ENCODE measurements around the gene OR8B3. TPM values are rescaled to one million over a fixed set of nuclear protein-coding genes. Genes with fewer than 3 reads are reported as not detected.

The OR8B3 gene
- total RNA-seq, 1 experiment from 2014 or later, result not detected

GRCh38 chr11:124376280-124376679 lies 22.5 kb downstream of the OR8B3 start:
- no peak for DNase-seq (ENCODE audit: low read depth)

- DNase-seq (ENCODE audit: low read depth), result no peak
These were observed 39.3 kb downstream of the OR8B3 start for GRCh38 chr11:124359566-124359965.

GRCh38 chr11:124346311-124346955 lies 52.4 kb downstream of the OR8B3 start:
- no peak for DNase-seq (ENCODE audit: low read depth)

Other genes with a start within 250 kb of the OR8B3 start
- gene OR10D3, start 215.7 kb downstream of the OR8B3 start, total RNA-seq (2014; rRNA removed; shearing (Covaris generic)), result not detected in 2 replicates
- not detected in 2 replicates for gene OR8G1, start 157.9 kb downstream of the OR8B3 start, total RNA-seq (2014; rRNA removed; shearing (Covaris generic))
- gene OR8G5, start 142.6 kb downstream of the OR8B3 start, total RNA-seq (2014; rRNA removed; shearing (Covaris generic)), result not detected in 2 replicates
- gene OR8D1, start 85.1 kb downstream of the OR8B3 start, total RNA-seq (2014; rRNA removed; shearing (Covaris generic)), result not detected in 2 replicates
- not detected in 2 replicates for gene OR8D2, start 78.8 kb downstream of the OR8B3 start, total RNA-seq (2014; rRNA removed; shearing (Covaris generic))
- gene OR8B2, start 14.5 kb downstream of the OR8B3 start, total RNA-seq (2014; rRNA removed; shearing (Covaris generic)), result not detected in 2 replicates
- gene OR8B4, start 25.8 kb upstream of the OR8B3 start, total RNA-seq (2014; rRNA removed; shearing (Covaris generic)), result not detected in 2 replicates
- not detected in 2 replicates for gene OR8B8, start 46.7 kb upstream of the OR8B3 start, total RNA-seq (2014; rRNA removed; shearing (Covaris generic))
- gene OR8B12, start 144.6 kb upstream of the OR8B3 start, total RNA-seq (2014; rRNA removed; shearing (Covaris generic)), result not detected in 2 replicates
- gene OR8A1, start 171.0 kb upstream of the OR8B3 start, total RNA-seq (2014; rRNA removed; shearing (Covaris generic)), result not detected in 2 replicates
- not detected in 2 replicates for gene PANX3, start 212.4 kb upstream of the OR8B3 start, total RNA-seq (2014; rRNA removed; shearing (Covaris generic))
- 42.9 and 52.7 TPM in 2 replicates for gene TBRG1, start 223.8 kb upstream of the OR8B3 start, total RNA-seq (2014; rRNA removed; shearing (Covaris generic))